Activated CD4-positive, alpha-beta T cell treated with anti-CD3 and anti-CD28 coated beads, Interleukin-2, Interleukin-4, amounts not matched to agents 100 ng/mL and 50 ng/mL, durations not matched to agents 16 hours and 8 hours (primary cell): ENCODE results near the gene SPTA1.

Experiments
- DNase-seq: peaks from one replicate; pipeline ENCODE4 v3.0.0-alpha.2; 2020; ENCODE audit warnings: low spot score

The SPTA1 gene

GRCh38 chr1:158685085-158685484, 1.4 kb downstream of the SPTA1 start:
- no peak for DNase-seq

- DNase-seq = no peak
Measured at GRCh38 chr1:158681606-158682005, 4.9 kb downstream of the SPTA1 start.

GRCh38 chr1:158679289-158679688, 7.2 kb downstream of the SPTA1 start:
- no peak for DNase-seq

- DNase-seq = no peak
Measured at GRCh38 chr1:158675563-158676323, 10.8 kb downstream of the SPTA1 start.

GRCh38 chr1:158674302-158674701, 12.2 kb downstream of the SPTA1 start:
- no peak for DNase-seq

GRCh38 chr1:158666037-158666436, 20.5 kb downstream of the SPTA1 start:
- no peak for DNase-seq

- no peak for DNase-seq
Measured at GRCh38 chr1:158654571-158654970, 31.9 kb downstream of the SPTA1 start.

- DNase-seq = no peak
Measured at GRCh38 chr1:158654086-158654485, 32.4 kb downstream of the SPTA1 start.

GRCh38 chr1:158652721-158653334, 33.7 kb downstream of the SPTA1 start:
- no peak for DNase-seq

- DNase-seq = no peak
Measured at GRCh38 chr1:158649052-158649451, 37.5 kb downstream of the SPTA1 start.

GRCh38 chr1:158646465-158646864, 40.0 kb downstream of the SPTA1 start:
- no peak for DNase-seq

GRCh38 chr1:158644449-158644848, 42.1 kb downstream of the SPTA1 start:
- DNase-seq = no peak

GRCh38 chr1:158638904-158639303, 47.6 kb downstream of the SPTA1 start:
- no peak for DNase-seq

- DNase-seq = no peak
Measured at GRCh38 chr1:158638146-158638545, 48.4 kb downstream of the SPTA1 start.

- no peak for DNase-seq
Measured at GRCh38 chr1:158613764-158614163, 72.8 kb downstream of the SPTA1 start.

- DNase-seq = no peak
Measured at GRCh38 chr1:158611916-158612315, 74.6 kb downstream of the SPTA1 start.

GRCh38 chr1:158607296-158607695, 79.2 kb downstream of the SPTA1 start:
- DNase-seq = no peak

GRCh38 chr1:158604968-158605367, 81.5 kb downstream of the SPTA1 start, which contains the start of gene OR10Z1:
Gene OR10Z1, plus strand, starts transcription at chr1:158605268. Its CDS starts 1,171 bp downstream, at chr1:158606439.
- no peak for DNase-seq

GRCh38 chr1:158600735-158601134, 85.8 kb downstream of the SPTA1 start:
- DNase-seq = no peak

- no peak for DNase-seq
Measured at GRCh38 chr1:158586942-158587341, 99.6 kb downstream of the SPTA1 start.

- no peak for DNase-seq
Measured at GRCh38 chr1:158583962-158584361, 102.6 kb downstream of the SPTA1 start.

GRCh38 chr1:158579733-158580132, 106.8 kb downstream of the SPTA1 start, which contains the start of gene OR10X1:
Gene OR10X1, minus strand, starts transcription at chr1:158579899. Its CDS starts 0 bp downstream, at chr1:158579899.
- DNase-seq = no peak

GRCh38 chr1:158577561-158577960, 109.0 kb downstream of the SPTA1 start:
- DNase-seq = no peak

- DNase-seq = no peak
Measured at GRCh38 chr1:158572226-158572625, 114.3 kb downstream of the SPTA1 start.
